K562 (cell line): Measurements from ENCODE around the gene CASKIN1. TPM values are rescaled to one million over a fixed set of nuclear protein-coding genes. Genes with fewer than 3 reads are reported as not detected.

Experiments used
- ATAC-seq: fragments of 200-7000 bp; cut with Tn5 transposase; 3 replicates; pipeline ENCODE4 v1.9.1; 2020; ENCODE audit warnings: moderate library complexity
- BruUV-seq: library from RNA; stranded (reverse); fragments of 400-500 nt; replicated peaks from 2 replicates; lab custom pipeline; 2021; lab: Mats Ljungman, UMichigan
- CTCF ChIA-PET: fragments of 300-600 bp; formaldehyde crosslinking; extraction: SDS; loops from one replicate; lab custom pipeline; 2021; ENCODE audit warnings: low intra/inter-chr PET ratio; lab: Yijun Ruan, JAX
- POLR2A ChIA-PET: fragments of 300-600, 350-650 bp; sonication (Branson Sonifier 250); formaldehyde crosslinking; extraction: SDS; loops from one replicate; lab custom pipeline; 2021; ENCODE audit warnings: antibody characterized with exemption, inconsistent platforms; lab: Yijun Ruan, JAX
- DNase-seq, 4 experiments: peaks; one replicate each; pipeline versions ENCODE4 v3.0.0 to v3.0.0-alpha.2; 2011 to 2018; ENCODE audit warnings: low spot score in 3 of 4, mixed read lengths in 3 of 4; ENCODE audit errors: extremely low read depth in 1 of 4
- FAIRE-seq: peaks from 2 replicates; lab custom pipeline; 2011; peaks lifted over from hg19 to GRCh38; lab: Jason Lieb, UNC
- H2AFZ ChIP-seq: 2 replicates; pipeline ENCODE4 v1.6.0; 2011; ENCODE audit warnings: low read depth, low read length, control low read depth, inconsistent platforms
- H3K27ac ChIP-seq: fragments of 200-600 bp; 3 replicates; pipeline ENCODE4 v1.8.0; 2011; ENCODE audit warnings: low read depth, mild to moderate bottlenecking, control low read depth, inconsistent platforms, low read length, moderate library complexity, mixed read lengths; ENCODE audit errors: extremely low read depth
- H3K27me3 ChIP-seq, 2 experiments: fragments of 300-600 bp in 1 of 2; 2 replicates in 1 of 2; 3 replicates in 1 of 2; pipeline versions ENCODE4 v1.6.0 to v1.8.0; 2011; ENCODE audit warnings: inconsistent platforms in 2 of 2, low read length in 2 of 2, mild to moderate bottlenecking in 1 of 2, mixed read lengths in 1 of 2, moderate library complexity in 1 of 2; ENCODE audit not compliant: control insufficient read depth in 2 of 2, insufficient read depth in 2 of 2
- H3K36me3 ChIP-seq: fragments of 300-600 bp; 3 replicates; pipeline ENCODE4 v1.8.0; 2011; ENCODE audit warnings: mild to moderate bottlenecking, low read length, inconsistent platforms; ENCODE audit not compliant: control insufficient read depth, insufficient read depth
- H3K4me1 ChIP-seq, 2 experiments: fragments of 200-600 bp in 1 of 2; replicated peaks in 1 of 2; 2 replicates in 1 of 2; 3 replicates in 1 of 2; pipeline versions ENCODE4 v1.5.1 to v1.8.0; 2011; ENCODE audit warnings: inconsistent platforms in 2 of 2, low read length in 2 of 2, mild to moderate bottlenecking in 1 of 2, mixed read lengths in 1 of 2, moderate library complexity in 1 of 2; ENCODE audit not compliant: control insufficient read depth in 2 of 2, insufficient read depth in 2 of 2
- H3K4me2 ChIP-seq: 2 replicates; pipeline ENCODE4 v1.6.1; 2011; ENCODE audit warnings: low read length, control low read depth, inconsistent platforms, mixed read lengths; ENCODE audit not compliant: insufficient read depth
- H3K4me3 ChIP-seq: fragments of 200-600 bp; sonication (generic), shearing (Covaris generic); 2 replicates; pipeline ENCODE4 v1.5.1; 2016; ENCODE audit warnings: control low read depth, inconsistent platforms
- H3K79me2 ChIP-seq: fragments of 200-600 bp; 3 replicates; pipeline ENCODE4 v1.8.0; 2011; ENCODE audit warnings: low read length, inconsistent platforms; ENCODE audit not compliant: control insufficient read depth, insufficient read depth
- H3K9ac ChIP-seq, 2 experiments: 2 replicates each; pipeline versions ENCODE4 v1.6.0 to v1.6.1; 2011; ENCODE audit warnings: low read depth in 2 of 2, low read length in 2 of 2, control low read depth in 1 of 2, inconsistent platforms in 1 of 2, mild to moderate bottlenecking in 1 of 2, mixed read lengths in 1 of 2; ENCODE audit not compliant: insufficient read depth in 1 of 2
- H3K9me1 ChIP-seq: one replicate; pipeline ENCODE4 v1.6.0; 2011; ENCODE audit warnings: inconsistent platforms, mild to moderate bottlenecking, low read length, moderate library complexity; ENCODE audit not compliant: control insufficient read depth, insufficient read depth
- H3K9me3 ChIP-seq: replicated peaks from 2 replicates; pipeline ENCODE4 v1.5.1; 2011; ENCODE audit warnings: low read depth, low read length, inconsistent platforms; ENCODE audit not compliant: control insufficient read depth, insufficient read depth
- H4K20me1 ChIP-seq: replicated peaks from 2 replicates; pipeline ENCODE4 v1.6.1; 2011; ENCODE audit warnings: low read length, inconsistent platforms, mixed read lengths; ENCODE audit not compliant: control insufficient read depth, insufficient read depth
- E4F1 ChIP-seq: fragments of 250-450 bp; sonication (Bioruptor Pico); IDR thresholded peaks from 2 replicates; pipeline ENCODE4 v1.5.0; 2021; ENCODE audit warnings: mild to moderate bottlenecking, borderline replicate concordance
- MCM3 ChIP-seq: fragments of 450-650 bp; IDR thresholded peaks from 2 replicates; pipeline ENCODE4 v1.6.1; 2016
- NFIX ChIP-seq: fragments of 250-450 bp; sonication (Bioruptor Pico); IDR thresholded peaks from 2 replicates; pipeline ENCODE4 v1.4.0; 2020; ENCODE audit warnings: low read depth, mild to moderate bottlenecking, moderate library complexity
- NR4A1 ChIP-seq, 2 experiments: fragments of 250-450 bp in 1 of 2; fragments of 450-650 bp in 1 of 2; sonication (Bioruptor Pico) in 1 of 2; IDR thresholded peaks; 2 replicates each; pipeline versions ENCODE4 v1.4.0 to v1.6.1; 2016 to 2020; ENCODE audit warnings: mild to moderate bottlenecking in 2 of 2, missing compliant biosample characterization in 1 of 2, missing genetic modification characterization in 1 of 2, moderate library complexity in 1 of 2
- PCBP1 ChIP-seq: fragments of 200-400 bp; formaldehyde crosslinking; IDR thresholded peaks from 2 replicates; pipeline ENCODE4 v1.6.1; 2018; ENCODE audit warnings: mild to moderate bottlenecking, low read depth, low read length; ENCODE audit not compliant: poor library complexity, severe bottlenecking
- ZC3H11A ChIP-seq: IDR thresholded peaks from 2 replicates; pipeline ENCODE4 v1.6.1; 2012; ENCODE audit warnings: low read depth, low read length, improper control_type of control experiment
- ZNF263 ChIP-seq: sonication (generic); formaldehyde crosslinking; IDR thresholded peaks from 2 replicates; pipeline ENCODE4 v1.8.0; 2022; ENCODE audit warnings: mild to moderate bottlenecking, missing genetic modification reagents, borderline replicate concordance
- ZNF512 ChIP-seq: IDR thresholded peaks from 2 replicates; pipeline ENCODE4 v1.6.1; 2016; ENCODE audit warnings: missing genetic modification characterization, missing compliant biosample characterization
- ZNF561 ChIP-seq: fragments of 450-650 bp; formaldehyde crosslinking; conservative IDR thresholded peaks from 2 replicates; pipeline ENCODE4 v1.4.0; 2020; ENCODE audit warnings: mild to moderate bottlenecking, moderate library complexity
- ZNF785 ChIP-seq: fragments of 250-450 bp; sonication (Bioruptor Pico); IDR thresholded peaks from 2 replicates; pipeline ENCODE4 v1.4.0; 2020; ENCODE audit warnings: mild to moderate bottlenecking
- WGBS: fragments of 100-300 bp; shearing (Covaris generic); methylation state at CpG from one replicate; pipeline ENCODE4 v1.1.6; 2016; ENCODE audit warnings: low coverage, mixed read lengths; ENCODE audit not compliant: insufficient coverage; ENCODE audit errors: missing lambda C conversion rate; 5-methylcytosine and 5-hydroxymethylcytosine counted together
- in situ Hi-C: fragments of 300-500 bp; cut with MboI; formaldehyde crosslinking; loops from 4 replicates; pipeline ENCODE4 v1.15.0; 2018; ENCODE audit warnings: inconsistent platforms, mixed read lengths
- intact Hi-C: fragments of 100-400 bp; cut with micrococcal nuclease; formaldehyde crosslinking; loops from 2 replicates; pipeline ENCODE4 v1.14.2; 2022
- polyA plus RNA-seq, 8 experiments: library from polyadenylated mRNA; depleted of rRNA in 4 of 8; stranded (reverse) in 5 of 8; unstranded in 3 of 8; fragments of >200 nt; fragmentation: Nextera tagmentation in 2 of 8; fragmentation: Illumina TruSeq in 1 of 8; extraction: Ambion mirVana in 2 of 8; extraction: Trizol in 1 of 8; gene quantifications; 2 replicates each; pipeline versions ENCODE4 v1.2.1 to v1.2.3, GENCODE V29; 2011 to 2014; ENCODE audit warnings: inconsistent platforms in 1 of 8, missing spikeins in 1 of 8
- total RNA-seq, 7 experiments: library from RNA; depleted of rRNA in 6 of 7; stranded (reverse); fragments of >200 nt in 6 of 7; fragmentation: Illumina TruSeq in 2 of 7; extraction: Trizol in 2 of 7; gene quantifications; 2 replicates each; pipeline versions ENCODE4 v1.2.1 to v1.2.3, GENCODE V29; 2011 to 2021; ENCODE audit warnings: low replicate concordance in 1 of 7
- TF ChIP-seq, protein P1 (sequence below): conservative IDR thresholded peaks from 2 replicates; pipeline ENCODE4 v1.6.1; 2011; ENCODE audit warnings: low read depth, mild to moderate bottlenecking, low read length; ENCODE audit not compliant: control insufficient read depth
- TF ChIP-seq, protein P2 (sequence below): fragments of 450-650 bp; IDR thresholded peaks from 2 replicates; pipeline ENCODE4 v1.6.1; 2018; ENCODE audit not compliant: partially characterized antibody

Gene CASKIN1
- total and polyA plus RNA-seq, 9 of the 15 experiments (the other 6 are each of a cell fraction or from before 2014, with no cell fraction given) = 0.15 to 4.5 (median 1.5) TPM; not detected in 2

GRCh38 chr16:2196981-2197511 is 641 bp upstream of the CASKIN1 start:
- Histone ChIP-seq H3K36me3 (no peaks in the 10 kb centered on the region), H3K4me1 (peaks cover 3 to 51% of the 10 kb centered on the region in 2 experiments; a peak in 4 of 5 replicates), H3K9me1 (no peaks in the 10 kb centered on the region), H3K27me3 (peaks cover 0 to 5% of the 10 kb centered on the region in 2 experiments; a peak in 2 of 5 replicates), H4K20me1 (0 out of 2 replicates have a peak, but pooled peaks cover 6% of the 10 kb centered on the region), H2AFZ (peak overlapping the region; percentile 67; the same call in 1 of the 2 replicates), H3K4me3 (no peak overlapping the region), H3K9me3 (no peaks in the 10 kb centered on the region), H3K4me2 (peak overlapping the region; percentile 23; the same call in 1 of the 2 replicates), H3K9ac (peak overlapping the region in 1 of 2 experiments; percentile 85; a peak in 2 of 4 replicates), H3K79me2 (no peaks in the 10 kb centered on the region), H3K27ac (no peak overlapping the region)
- ATAC-seq (no peak), DNase-seq (no peak), FAIRE-seq (no peak)
- in situ Hi-C loops (no loop called here), intact Hi-C loops (loop anchor here (5.0 kb wide), 2 partner anchors 55 to 300 kb away; partner anchors contain the start of gene ECI1)
- TF ChIP-seq ZC3H11A = no peak
- TF ChIP-seq, protein P1, sequence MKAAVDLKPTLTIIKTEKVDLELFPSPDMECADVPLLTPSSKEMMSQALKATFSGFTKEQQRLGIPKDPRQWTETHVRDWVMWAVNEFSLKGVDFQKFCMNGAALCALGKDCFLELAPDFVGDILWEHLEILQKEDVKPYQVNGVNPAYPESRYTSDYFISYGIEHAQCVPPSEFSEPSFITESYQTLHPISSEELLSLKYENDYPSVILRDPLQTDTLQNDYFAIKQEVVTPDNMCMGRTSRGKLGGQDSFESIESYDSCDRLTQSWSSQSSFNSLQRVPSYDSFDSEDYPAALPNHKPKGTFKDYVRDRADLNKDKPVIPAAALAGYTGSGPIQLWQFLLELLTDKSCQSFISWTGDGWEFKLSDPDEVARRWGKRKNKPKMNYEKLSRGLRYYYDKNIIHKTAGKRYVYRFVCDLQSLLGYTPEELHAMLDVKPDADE = 0 out of 2 replicates have a peak, but pooled peaks have one; percentile 26
- no peak for TF ChIP-seq ZNF785 (CRISPR knock-in tag)
- TF ChIP-seq MCM3 = no peak
- TF ChIP-seq ZNF512 = no peak
- TF ChIP-seq, protein P2, sequence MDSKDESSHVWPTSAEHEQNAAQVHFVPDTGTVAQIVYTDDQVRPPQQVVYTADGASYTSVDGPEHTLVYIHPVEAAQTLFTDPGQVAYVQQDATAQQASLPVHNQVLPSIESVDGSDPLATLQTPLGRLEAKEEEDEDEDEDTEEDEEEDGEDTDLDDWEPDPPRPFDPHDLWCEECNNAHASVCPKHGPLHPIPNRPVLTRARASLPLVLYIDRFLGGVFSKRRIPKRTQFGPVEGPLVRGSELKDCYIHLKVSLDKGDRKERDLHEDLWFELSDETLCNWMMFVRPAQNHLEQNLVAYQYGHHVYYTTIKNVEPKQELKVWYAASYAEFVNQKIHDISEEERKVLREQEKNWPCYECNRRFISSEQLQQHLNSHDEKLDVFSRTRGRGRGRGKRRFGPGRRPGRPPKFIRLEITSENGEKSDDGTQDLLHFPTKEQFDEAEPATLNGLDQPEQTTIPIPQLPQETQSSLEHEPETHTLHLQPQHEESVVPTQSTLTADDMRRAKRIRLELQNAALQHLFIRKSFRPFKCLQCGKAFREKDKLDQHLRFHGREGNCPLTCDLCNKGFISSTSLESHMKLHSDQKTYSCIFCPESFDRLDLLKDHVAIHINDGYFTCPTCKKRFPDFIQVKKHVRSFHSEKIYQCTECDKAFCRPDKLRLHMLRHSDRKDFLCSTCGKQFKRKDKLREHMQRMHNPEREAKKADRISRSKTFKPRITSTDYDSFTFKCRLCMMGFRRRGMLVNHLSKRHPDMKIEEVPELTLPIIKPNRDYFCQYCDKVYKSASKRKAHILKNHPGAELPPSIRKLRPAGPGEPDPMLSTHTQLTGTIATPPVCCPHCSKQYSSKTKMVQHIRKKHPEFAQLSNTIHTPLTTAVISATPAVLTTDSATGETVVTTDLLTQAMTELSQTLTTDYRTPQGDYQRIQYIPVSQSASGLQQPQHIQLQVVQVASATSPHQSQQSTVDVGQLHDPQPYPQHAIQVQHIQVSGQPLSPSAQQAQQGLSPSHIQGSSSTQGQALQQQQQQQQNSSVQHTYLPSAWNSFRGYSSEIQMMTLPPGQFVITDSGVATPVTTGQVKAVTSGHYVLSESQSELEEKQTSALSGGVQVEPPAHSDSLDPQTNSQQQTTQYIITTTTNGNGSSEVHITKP = no peak
- no peak for TF ChIP-seq NR4A1 (CRISPR knock-in tag; IDR thresholded peaks at IDR 0.05)
- no peak for TF ChIP-seq NR4A1 (tag; IDR thresholded peaks at IDR 0.05)
- peak; percentile 46 for TF ChIP-seq PCBP1
- no peak for TF ChIP-seq NFIX (CRISPR knock-in tag)
- no peak for TF ChIP-seq ZNF561 (CRISPR knock-in tag)
- no peak for TF ChIP-seq ZNF263
- no peak for TF ChIP-seq E4F1 (CRISPR knock-in tag)
- POLR2A ChIA-PET = interaction anchor here (1.0 kb wide), 1 partner anchor 14 kb away, joined by 3 read pairs; the partner anchor contains the start of gene BRICD5
- no TSS peak for BruUV-seq
- WGBS = 71% methylated on average over 12 of the region's 32 CpGs
- CTCF ChIA-PET = no interaction called here
